Ovary (tissue), 10 donors: ENCODE results near the gene IFNA7. TPM values are rescaled to one million over a fixed set of nuclear protein-coding genes. Genes with fewer than 3 reads are reported as not detected.
"Not testable (repeated sequence)": the region's sequence is repeated elsewhere in the genome, so short reads cannot be mapped to it uniquely, and the experiment has no call there.

Source experiments
- DNase-seq, 5 donors: peaks; one replicate each; pipeline ENCODE4 v3.0.0-alpha.2; 2019 to 2020
- H3K27ac ChIP-seq, 2 donors: fragments of 200-600 bp; one replicate each; pipeline versions ENCODE4 v1.5.1 to v1.8.0; 2019 to 2022
- H3K27me3 ChIP-seq: fragments of 200-600 bp; one replicate; pipeline ENCODE4 v1.8.0; 2022
- H3K36me3 ChIP-seq: fragments of 200-600 bp; sonication (generic); one replicate; pipeline ENCODE4 v1.5.1; 2019
- H3K4me1 ChIP-seq: one replicate; pipeline ENCODE4 v1.8.1; 2013; ENCODE audit warnings: mild to moderate bottlenecking, moderate library complexity; ENCODE audit not compliant: insufficient read depth
- H3K4me3 ChIP-seq: fragments of 200-600 bp; sonication (generic); one replicate; pipeline ENCODE4 v1.5.1; 2017
- H3K9me3 ChIP-seq, 2 donors: fragments of 200-600 bp in 1 of 2; sonication (generic) in 1 of 2; one replicate each; pipeline versions ENCODE4 v1.5.1 to v1.8.1; 2013 to 2019; ENCODE audit warnings: mild to moderate bottlenecking in 1 of 2, moderate library complexity in 1 of 2
- CTCF ChIP-seq, 3 donors: fragments of 450-650 bp in 2 of 3; fragments of 200-600 bp in 1 of 3; IDR thresholded peaks; one replicate each; pipeline versions ENCODE4 v1.5.1 to v1.8.0; 2016 to 2022; ENCODE audit warnings: antibody characterized with exemption in 3 of 3, mild to moderate bottlenecking in 1 of 3
- EP300 ChIP-seq: sonication (generic); formaldehyde crosslinking; IDR thresholded peaks from one replicate; pipeline ENCODE4 v1.6.1; 2017; ENCODE audit warnings: antibody characterized with exemption
- POLR2A ChIP-seq: fragments of 450-650 bp; IDR thresholded peaks from one replicate; pipeline ENCODE4 v1.6.1; 2017; ENCODE audit warnings: antibody characterized with exemption, mild to moderate bottlenecking, moderate library complexity
- WGBS, 3 donors: extraction: QIAGEN DNeasy Blood & Tissue Kit in 1 of 3; methylation state at CpG; one replicate each; pipeline versions ENCODE4 v1.1.5 to v1.1.7; 2013 to 2017; 5-methylcytosine and 5-hydroxymethylcytosine counted together
- intact Hi-C, 4 donors: fragments of 100-400 bp; cut with DNase I; formaldehyde crosslinking; loops; one replicate each; pipeline versions ENCODE4 v1.11.0 to v1.15.1; 2022 to 2023
- long read RNA-seq, 3 donors: library from polyadenylated mRNA in 2 of 3; unstranded in 2 of 3; transcript quantifications; one replicate each; pipeline ENCODE4 v2.0.0 and lab custom pipeline, GENCODE V29; 2021 to 2026
- polyA plus RNA-seq, 2 donors: library from polyadenylated mRNA; stranded (reverse); fragments of 200-250 nt in 1 of 2; fragments of 350-450 nt in 1 of 2; fragmentation: Illumina TruSeq in 1 of 2; extraction: RNeasy Lipid Tissue Mini Kit (QIAGEN cat#74804) in 1 of 2; gene quantifications; one replicate each; pipeline ENCODE4 v1.2.3, GENCODE V29; 2013 to 2014
- total RNA-seq, 7 donors: library from RNA; depleted of rRNA in 2 of 7; stranded (reverse); fragments of >200 nt in 2 of 7; fragmentation: NEBNext Ultra II Directional in 3 of 7; extraction: Animal tissue kit (Norgen Biotek cat#: 25700) in 3 of 7; gene quantifications; one replicate each; pipeline versions ENCODE4 v1.1.0 to v1.2.4, GENCODE V29; 2016 to 2023
- donor health status: DM: no; HTN: no; CAD: no; lungs with moderate emphysema.
- donor health status: DM: no; HTN: no; CAD: no.
- donor health status: Bipolar disorder and iron deficiency.
- donor health status: DM: yes; HTN: yes; CAD: no.
- donor health status: DM: no; HTN: no; CAD: no.
- donor health status: DM: yes; HTN: yes; CAD: no.

The IFNA7 gene
- total RNA-seq (not detected), polyA plus RNA-seq (not detected)
- long read RNA-seq, donor 1, result 0 reads
- long read RNA-seq, donor 2, result 0 reads
- long read RNA-seq, donor 3, result 0 reads

- H3K9me3 ChIP-seq, H3K4me1 ChIP-seq, H3K27ac ChIP-seq, intact Hi-C loops, H3K27me3 ChIP-seq, H3K4me3 ChIP-seq, H3K36me3 ChIP-seq, DNase-seq: not testable (repeated sequence)
- 48 to 66% (median 63%) methylated on average over 4 of the region's 4 CpGs for WGBS, 3 donors
These were observed at the start of gene IFNA7 for GRCh38 chr9:21202105-21202504. TSS of gene IFNA7 (minus strand) at chr9:21202205. CDS start at chr9:21202165, 40 bp downstream.

GRCh38 chr9:21251638-21252037 is 49.6 kb upstream of the IFNA7 start:
- no peak for DNase-seq
- no peaks in the 10 kb centered on the region for H3K9me3 ChIP-seq
- no peak overlapping the region for H3K4me3 ChIP-seq
- 43 to 52% (median 50%) methylated on average over 4 of the region's 4 CpGs for WGBS, 3 donors
- H3K36me3 ChIP-seq, result no peaks in the 10 kb centered on the region
- H3K4me1 ChIP-seq, result no peaks in the 10 kb centered on the region
- intact Hi-C loops, result no loop called here
- H3K27ac ChIP-seq, result no peak overlapping the region
- no peaks in the 10 kb centered on the region for H3K27me3 ChIP-seq
- TF ChIP-seq CTCF (IDR thresholded peaks at IDR 0.05) (no peak), POLR2A (no peak), EP300 (no peak)

GRCh38 chr9:21251190-21251589 is 49.2 kb upstream of the IFNA7 start:
- Histone ChIP-seq H3K36me3 (no peaks in the 10 kb centered on the region), H3K4me3 (no peak overlapping the region), H3K27me3 (no peaks in the 10 kb centered on the region), H3K9me3 (no peaks in the 10 kb centered on the region), H3K4me1 (no peaks in the 10 kb centered on the region), H3K27ac (no peak overlapping the region)
- intact Hi-C loops, result no loop called here
- TF ChIP-seq CTCF (IDR thresholded peaks at IDR 0.05), result no peak
- no peak for TF ChIP-seq POLR2A
- no peak for TF ChIP-seq EP300
- 36 to 55% (median 43%) methylated on average over 1 of the region's 1 CpG for WGBS, 3 donors
- no peak for DNase-seq

- Histone ChIP-seq H3K36me3 (no peaks in the 10 kb centered on the region), H3K9me3 (no peaks in the 10 kb centered on the region), H3K4me3 (no peak overlapping the region), H3K27ac (no peak overlapping the region), H3K4me1 (no peaks in the 10 kb centered on the region), H3K27me3 (no peaks in the 10 kb centered on the region)
- TF ChIP-seq POLR2A (no peak), EP300 (no peak), CTCF (IDR thresholded peaks at IDR 0.05) (no peak)
- intact Hi-C loops, result no loop called here
- no peak for DNase-seq
- 36 to 59% (median 55%) methylated on average over 2 of the region's 2 CpGs for WGBS, 3 donors
These were observed 42.8 kb upstream of the IFNA7 start for GRCh38 chr9:21244836-21245235.

GRCh38 chr9:21239911-21240310 is 37.9 kb upstream of the IFNA7 start, which contains the start of gene IFNA14:
TSS of gene IFNA14 (minus strand) at chr9:21240005. CDS start at chr9:21239935, 70 bp downstream.
- no peak for TF ChIP-seq EP300
- no peak for TF ChIP-seq CTCF (IDR thresholded peaks at IDR 0.05)
- no peak for TF ChIP-seq POLR2A
- WGBS, 3 donors, result 74 to 89% (median 84%) methylated on average over 2 of the region's 2 CpGs
- Histone ChIP-seq H3K27me3 (no peaks in the 10 kb centered on the region), H3K36me3 (no peaks in the 10 kb centered on the region), H3K4me1 (no peaks in the 10 kb centered on the region), H3K4me3 (no peak within 1 kb of the TSS), H3K9me3 (no peaks in the 10 kb centered on the region), H3K27ac (no peak within 1 kb of the TSS)
- DNase-seq, result no peak
- intact Hi-C loops, result no loop called here

GRCh38 chr9:21236360-21236714 is 34.3 kb upstream of the IFNA7 start:
- H3K4me3 ChIP-seq, H3K36me3 ChIP-seq, intact Hi-C loops, H3K27ac ChIP-seq, H3K27me3 ChIP-seq, DNase-seq, H3K4me1 ChIP-seq, H3K9me3 ChIP-seq: not testable (repeated sequence)
- 13 to 31% (median 24%) methylated on average over 1 of the region's 1 CpG for WGBS, 3 donors

GRCh38 chr9:21235468-21236359 is 33.7 kb upstream of the IFNA7 start:
- H3K27ac ChIP-seq, DNase-seq, H3K4me1 ChIP-seq, H3K4me3 ChIP-seq, intact Hi-C loops, H3K9me3 ChIP-seq, H3K36me3 ChIP-seq, H3K27me3 ChIP-seq: not testable (repeated sequence)
- WGBS, 3 donors, result 32 to 42% (median 33%) methylated on average over 8 of the region's 8 CpGs
